OCI-LY7 (cell line): ENCODE data around the gene TRIM54. TPM values are rescaled to one million over a fixed set of nuclear protein-coding genes. Genes with fewer than 3 reads are reported as not detected.

ENCODE experiments used
- BruUV-seq: library from RNA; stranded (reverse); fragments of 400-500 nt; replicated peaks from 2 replicates; lab custom pipeline; 2021; lab: Mats Ljungman, UMichigan
- CTCF ChIA-PET: fragments of 300-600 bp; sonication (Branson Sonifier 250); formaldehyde crosslinking; loops from one replicate; lab custom pipeline; 2022; ENCODE audit warnings: antibody characterized with exemption; ENCODE audit not compliant: unreplicated experiment; lab: Charles Lee
- POLR2A ChIA-PET: fragments of 300-600 bp; sonication (Branson Sonifier 250); formaldehyde crosslinking; loops from one replicate; lab custom pipeline; 2022; ENCODE audit warnings: antibody characterized with exemption; lab: Charles Lee
- DNase-seq: peaks from one replicate; pipeline ENCODE4 v3.0.0-alpha.2; 2015; ENCODE audit warnings: low spot score
- H2AFZ ChIP-seq: fragments of 200-600 bp; sonication (generic), shearing (Covaris generic); 2 replicates; pipeline ENCODE4 v1.6.1; 2014; ENCODE audit warnings: mild to moderate bottlenecking, antibody characterized with exemption, low read length, moderate library complexity
- H3K27ac ChIP-seq: fragments of 200-600 bp; sonication (generic); 2 replicates; pipeline ENCODE4 v1.5.1; 2014; ENCODE audit warnings: mixed run types, low read depth, mild to moderate bottlenecking, moderate library complexity, low read length, inconsistent platforms; ENCODE audit not compliant: poor library complexity, severe bottlenecking
- H3K36me3 ChIP-seq: fragments of 200-600 bp; sonication (generic); 2 replicates; pipeline ENCODE4 v1.6.1; 2014; ENCODE audit warnings: mild to moderate bottlenecking, antibody characterized with exemption, low read length, moderate library complexity, mixed read lengths; ENCODE audit not compliant: insufficient read depth
- H3K4me1 ChIP-seq: fragments of 200-600 bp; sonication (generic); 2 replicates; pipeline ENCODE4 v1.5.1; 2014; ENCODE audit warnings: mild to moderate bottlenecking, low read length; ENCODE audit not compliant: insufficient read depth, poor library complexity, severe bottlenecking
- H3K4me2 ChIP-seq: fragments of 200-600 bp; sonication (generic); 2 replicates; pipeline ENCODE4 v1.6.1; 2014; ENCODE audit warnings: mild to moderate bottlenecking, low read length
- H3K4me3 ChIP-seq: fragments of 200-600 bp; sonication (generic); 2 replicates; pipeline ENCODE4 v1.5.1; 2014; ENCODE audit warnings: mild to moderate bottlenecking, low read depth, low read length; ENCODE audit not compliant: poor library complexity, severe bottlenecking
- H3K79me2 ChIP-seq: fragments of 200-600 bp; sonication (generic); 2 replicates; pipeline ENCODE4 v1.6.1; 2016; ENCODE audit warnings: low read depth, mild to moderate bottlenecking, low read length, moderate library complexity, mixed read lengths; ENCODE audit not compliant: insufficient read depth
- H3K9me2 ChIP-seq: fragments of 200-600 bp; sonication (generic); 2 replicates; pipeline ENCODE4 v1.6.1; 2016; ENCODE audit warnings: mild to moderate bottlenecking, low read length, mixed read lengths; ENCODE audit not compliant: insufficient read depth
- H3K9me3 ChIP-seq: fragments of 200-600 bp; sonication (generic); 2 replicates; pipeline ENCODE4 v1.6.1; 2014; ENCODE audit warnings: mild to moderate bottlenecking, mixed run types, low read length, mixed read lengths
- H4K20me1 ChIP-seq: fragments of 200-600 bp; sonication (generic); 2 replicates; pipeline ENCODE4 v1.6.1; 2014; ENCODE audit warnings: mild to moderate bottlenecking, antibody characterized with exemption, low read length, moderate library complexity, mixed read lengths; ENCODE audit not compliant: insufficient read depth
- CTCF ChIP-seq: fragments of 200-600 bp; sonication (generic); conservative IDR thresholded peaks from 2 replicates; pipeline ENCODE4 v1.5.1; 2014; ENCODE audit warnings: mild to moderate bottlenecking, antibody characterized with exemption, low read length, moderate library complexity, mixed read lengths
- EZH2phosphoT487 ChIP-seq: fragments of 200-600 bp; sonication (generic); IDR thresholded peaks from 2 replicates; pipeline ENCODE4 v1.6.1; 2018; ENCODE audit warnings: low read depth, borderline replicate concordance, mild to moderate bottlenecking, mixed run types, antibody characterized with exemption, low read length, moderate library complexity, mixed read lengths
- intact Hi-C: fragments of 100-400 bp; cut with micrococcal nuclease; formaldehyde crosslinking; loops from one replicate; pipeline ENCODE4 v1.10.0; 2022; ENCODE audit not compliant: unreplicated experiment
- total RNA-seq, 2 experiments: library from RNA; depleted of rRNA in 1 of 2; stranded (reverse); fragments of >200 nt in 1 of 2; shearing (Covaris generic) in 1 of 2; gene quantifications; 2 replicates each; pipeline ENCODE4 v1.2.3, GENCODE V29; 2014 to 2022

The TRIM54 gene
- total RNA-seq, 2 experiments from 2014 or later: 6.4 to 18.8 TPM

- intact Hi-C loops: loop anchor here (2.0 kb wide), 1 partner anchor 26 kb away; no protein-coding TSS in a partner anchor
- Histone ChIP-seq H3K4me2 (peak overlapping the region; percentile 100), H2AFZ (peak overlapping the region; percentile 76), H4K20me1 (no peaks in the 10 kb centered on the region), H3K4me3 (peak overlapping the region; percentile 90), H3K9me3 (no peaks in the 10 kb centered on the region), H3K79me2 (peaks cover 12% of the 10 kb centered on the region; the same call in 1 of the 2 replicates), H3K4me1 (peaks cover 53% of the 10 kb centered on the region), H3K36me3 (peaks cover 6% of the 10 kb centered on the region; the same call in 1 of the 2 replicates), H3K9me2 (no peaks in the 10 kb centered on the region), H3K27ac (peak overlapping the region; percentile 23)
- POLR2A ChIA-PET: interaction anchor here (0.7 to 1.1 kb wide), 4 partner anchors 8 to 45 kb away, joined by 3 to 5 read pairs (median 4); no protein-coding TSS in a partner anchor
- TF ChIP-seq CTCF (no peak), EZH2phosphoT487 (no peak)
- DNase-seq: peak; percentile 22
- BruUV-seq: no TSS peak
- CTCF ChIA-PET: interaction anchor here (1.1 to 2.1 kb wide), 2 partner anchors 15 to 28 kb away, joined by 3 to 7 read pairs; no protein-coding TSS in a partner anchor
These were observed 17.9 kb upstream of the TRIM54 start for GRCh38 chr2:27264253-27264752.

GRCh38 chr2:27264753-27265535, 17.3 kb upstream of the TRIM54 start:
- H3K9me2 ChIP-seq: no peaks in the 10 kb centered on the region
- intact Hi-C loops: loop anchor here (1.0 to 2.0 kb wide), 2 partner anchors 14 to 26 kb away; no protein-coding TSS in a partner anchor
- no peak for TF ChIP-seq EZH2phosphoT487
- TF ChIP-seq CTCF: peak; percentile 79
- peak overlapping the region; percentile 100 for H3K4me2 ChIP-seq
- H4K20me1 ChIP-seq: no peaks in the 10 kb centered on the region
- H3K79me2 ChIP-seq: peaks cover 12% of the 10 kb centered on the region; the same call in 1 of the 2 replicates
- H2AFZ ChIP-seq: peak overlapping the region; percentile 76
- H3K4me1 ChIP-seq: peaks cover 54% of the 10 kb centered on the region
- BruUV-seq: TSS peak; percentile 29
- H3K9me3 ChIP-seq: no peaks in the 10 kb centered on the region
- POLR2A ChIA-PET: interaction anchor here (0.6 to 1.5 kb wide), 7 partner anchors 12 to 1386 kb away, joined by 3 to 5 read pairs (median 3); no protein-coding TSS in a partner anchor
- peak overlapping the region; percentile 23 for H3K27ac ChIP-seq
- peak overlapping the region; percentile 90 for H3K4me3 ChIP-seq
- H3K36me3 ChIP-seq: peaks cover 2% of the 10 kb centered on the region; the same call in 1 of the 2 replicates
- peak; percentile 71 for DNase-seq
- CTCF ChIA-PET: interaction anchor here (0.6 to 2.5 kb wide), 4 partner anchors 13 to 27 kb away, joined by 3 to 13 read pairs (median 7); no protein-coding TSS in a partner anchor
